ENCODE data around the gene BCAR3. TPM values are rescaled to one million over a fixed set of nuclear protein-coding genes. Genes with fewer than 3 reads are reported as not detected.
A peak's percentile ranks its signal among the peaks of the same experiment; 100 is the strongest.

The BCAR3 gene
- total RNA-seq: 0.45 and 0.61 TPM in 2 replicates

GRCh38 chr1:93681101-93681988, at the start of gene BCAR3:
Gene BCAR3, minus strand, starts transcription at chr1:93681837. Its CDS starts 6,907 bp downstream, at chr1:93674930.
- DNase-seq: peak; percentile 77
- peak within 1 kb of the TSS; percentile 84 for H3K4me3 Mint-ChIP-seq
- H3K27ac Mint-ChIP-seq: peak within 1 kb of the TSS; percentile 35
- H3K27me3 Mint-ChIP-seq: peaks cover 77% of the 10 kb centered on the region
- H3K36me3 Mint-ChIP-seq (ENCODE audit: low read depth): peaks cover 4% of the 10 kb centered on the region
- intact Hi-C loops (cut with micrococcal nuclease): loop anchor here (2.0 to 10.0 kb wide), 3 partner anchors 36 to 237 kb away; partner anchors contain the start of gene FNBP1L
- no peaks in the 10 kb centered on the region for H3K9me3 Mint-ChIP-seq
- peaks cover 8% of the 10 kb centered on the region for H3K4me1 Mint-ChIP-seq

- no peaks in the 10 kb centered on the region for H3K9me3 Mint-ChIP-seq
- DNase-seq: no peak
- intact Hi-C loops (cut with micrococcal nuclease): no loop called here
- H3K27ac Mint-ChIP-seq: no peak overlapping the region
- H3K36me3 Mint-ChIP-seq (ENCODE audit: low read depth): no peaks in the 10 kb centered on the region
- H3K4me3 Mint-ChIP-seq: no peak overlapping the region
- H3K27me3 Mint-ChIP-seq: no peaks in the 10 kb centered on the region
- H3K4me1 Mint-ChIP-seq: no peaks in the 10 kb centered on the region
Measured at GRCh38 chr1:93730621-93731020, 49.0 kb upstream of the BCAR3 start.

GRCh38 chr1:93729906-93730305, 48.3 kb upstream of the BCAR3 start:
- Mint-ChIP-seq H3K36me3 (ENCODE audit: low read depth) (no peaks in the 10 kb centered on the region), H3K27ac (no peak overlapping the region), H3K9me3 (no peaks in the 10 kb centered on the region), H3K27me3 (peaks cover 1% of the 10 kb centered on the region), H3K4me1 (no peaks in the 10 kb centered on the region), H3K4me3 (no peak overlapping the region)
- no peak for DNase-seq
- intact Hi-C loops (cut with micrococcal nuclease): no loop called here

- Mint-ChIP-seq H3K27me3 (peaks cover 1% of the 10 kb centered on the region), H3K9me3 (no peaks in the 10 kb centered on the region), H3K36me3 (ENCODE audit: low read depth) (no peaks in the 10 kb centered on the region), H3K4me1 (no peaks in the 10 kb centered on the region), H3K4me3 (no peak overlapping the region), H3K27ac (no peak overlapping the region)
- DNase-seq: no peak
- intact Hi-C loops (cut with micrococcal nuclease): no loop called here
Measured at GRCh38 chr1:93729502-93729901, 47.9 kb upstream of the BCAR3 start.

- Mint-ChIP-seq H3K27ac (no peak overlapping the region), H3K9me3 (no peaks in the 10 kb centered on the region), H3K27me3 (peaks cover 1% of the 10 kb centered on the region), H3K4me3 (no peak overlapping the region), H3K4me1 (no peaks in the 10 kb centered on the region), H3K36me3 (ENCODE audit: low read depth) (no peaks in the 10 kb centered on the region)
- DNase-seq: no peak
- intact Hi-C loops (cut with micrococcal nuclease): no loop called here
Measured at GRCh38 chr1:93728480-93729131, 47.0 kb upstream of the BCAR3 start.

GRCh38 chr1:93723733-93724270, 42.2 kb upstream of the BCAR3 start:
- Mint-ChIP-seq H3K9me3 (no peaks in the 10 kb centered on the region), H3K36me3 (ENCODE audit: low read depth) (no peaks in the 10 kb centered on the region)
- intact Hi-C loops (cut with micrococcal nuclease): no loop called here

GRCh38 chr1:93723110-93723509, 41.5 kb upstream of the BCAR3 start:
- no peak overlapping the region for H3K27ac Mint-ChIP-seq
- intact Hi-C loops (cut with micrococcal nuclease): no loop called here
- H3K4me3 Mint-ChIP-seq: no peak overlapping the region
- H3K9me3 Mint-ChIP-seq: no peaks in the 10 kb centered on the region
- DNase-seq: no peak
- peaks cover 1% of the 10 kb centered on the region for H3K27me3 Mint-ChIP-seq
- no peaks in the 10 kb centered on the region for H3K4me1 Mint-ChIP-seq
- no peaks in the 10 kb centered on the region for H3K36me3 Mint-ChIP-seq (ENCODE audit: low read depth)

More at GRCh38 chr1:93723733-93724270, 42.2 kb upstream of the BCAR3 start:
- Mint-ChIP-seq H3K27ac (no peak overlapping the region), H3K4me1 (no peaks in the 10 kb centered on the region), H3K27me3 (peaks cover 1% of the 10 kb centered on the region), H3K4me3 (no peak overlapping the region)
- DNase-seq: no peak

GRCh38 chr1:93722081-93723031, 40.7 kb upstream of the BCAR3 start:
- H3K27me3 Mint-ChIP-seq: peaks cover 1% of the 10 kb centered on the region
- H3K27ac Mint-ChIP-seq: no peak overlapping the region
- no peaks in the 10 kb centered on the region for H3K4me1 Mint-ChIP-seq
- intact Hi-C loops (cut with micrococcal nuclease): no loop called here
- H3K36me3 Mint-ChIP-seq (ENCODE audit: low read depth): peaks cover 1% of the 10 kb centered on the region
- no peak overlapping the region for H3K4me3 Mint-ChIP-seq
- H3K9me3 Mint-ChIP-seq: no peaks in the 10 kb centered on the region
- no peak for DNase-seq

- peaks cover 10% of the 10 kb centered on the region for H3K4me1 Mint-ChIP-seq
- intact Hi-C loops (cut with micrococcal nuclease): no loop called here
- peaks cover 9% of the 10 kb centered on the region for H3K36me3 Mint-ChIP-seq (ENCODE audit: low read depth)
- no peak overlapping the region for H3K4me3 Mint-ChIP-seq
- no peak for DNase-seq
- H3K27me3 Mint-ChIP-seq: peaks cover 1% of the 10 kb centered on the region
- no peak overlapping the region for H3K27ac Mint-ChIP-seq
- peaks cover 10% of the 10 kb centered on the region for H3K9me3 Mint-ChIP-seq
Measured at GRCh38 chr1:93720956-93721626, 39.5 kb upstream of the BCAR3 start.

GRCh38 chr1:93717640-93718039, 36.0 kb upstream of the BCAR3 start:
- Mint-ChIP-seq H3K4me1 (peaks cover 32% of the 10 kb centered on the region), H3K27ac (no peak overlapping the region), H3K9me3 (peaks cover 10% of the 10 kb centered on the region), H3K4me3 (no peak overlapping the region), H3K36me3 (ENCODE audit: low read depth) (peaks cover 9% of the 10 kb centered on the region), H3K27me3 (no peaks in the 10 kb centered on the region)
- no peak for DNase-seq
- intact Hi-C loops (cut with micrococcal nuclease): loop anchor here (1.0 to 5.0 kb wide), 3 partner anchors 9 to 40 kb away; partner anchors contain the start of gene BCAR3

GRCh38 chr1:93716941-93717368, 35.3 kb upstream of the BCAR3 start:
- peaks cover 2% of the 10 kb centered on the region for H3K27me3 Mint-ChIP-seq

GRCh38 chr1:93716163-93716562, 34.5 kb upstream of the BCAR3 start:
- DNase-seq: no peak
- peaks cover 44% of the 10 kb centered on the region for H3K4me1 Mint-ChIP-seq
- peaks cover 3% of the 10 kb centered on the region for H3K27me3 Mint-ChIP-seq
- intact Hi-C loops (cut with micrococcal nuclease): loop anchor here (5.0 kb wide), 2 partner anchors 34 to 41 kb away; partner anchors contain the start of gene BCAR3
- peaks cover 9% of the 10 kb centered on the region for H3K36me3 Mint-ChIP-seq (ENCODE audit: low read depth)
- no peak overlapping the region for H3K4me3 Mint-ChIP-seq
- no peak overlapping the region for H3K27ac Mint-ChIP-seq
- peaks cover 10% of the 10 kb centered on the region for H3K9me3 Mint-ChIP-seq

More at GRCh38 chr1:93716941-93717368, 35.3 kb upstream of the BCAR3 start:
- intact Hi-C loops (cut with micrococcal nuclease): loop anchor here (1.0 to 5.0 kb wide), 3 partner anchors 9 to 40 kb away; partner anchors contain the start of gene BCAR3
- peaks cover 39% of the 10 kb centered on the region for H3K4me1 Mint-ChIP-seq
- DNase-seq: peak; percentile 64
- peak overlapping the region; percentile 3 for H3K27ac Mint-ChIP-seq
- H3K36me3 Mint-ChIP-seq (ENCODE audit: low read depth): peaks cover 9% of the 10 kb centered on the region
- peaks cover 10% of the 10 kb centered on the region for H3K9me3 Mint-ChIP-seq
- no peak overlapping the region for H3K4me3 Mint-ChIP-seq
